Thymus (tissue), 11 donors: ENCODE results near the gene LFNG. TPM values are rescaled to one million over a fixed set of nuclear protein-coding genes. Genes with fewer than 3 reads are reported as not detected.
A peak's percentile ranks its signal among the peaks of the same experiment; 100 is the strongest.

Experiments
- DNase-seq, 9 donors: peaks; one replicate each; pipeline ENCODE4 v3.0.0-alpha.2; 2013; ENCODE audit warnings: low spot score in 9 of 9, low read depth in 6 of 9, missing footprints in 1 of 9
- H3K27ac ChIP-seq, 2 donors: one replicate each; pipeline ENCODE4 v1.5.1; 2013; ENCODE audit warnings: control low read depth in 1 of 2, low read depth in 1 of 2, low read length in 1 of 2, mild to moderate bottlenecking in 1 of 2, moderate library complexity in 1 of 2
- H3K27me3 ChIP-seq, 2 donors: one replicate each; pipeline ENCODE4 v1.5.1; 2013; ENCODE audit warnings: low read length in 1 of 2; ENCODE audit not compliant: control insufficient read depth in 2 of 2, insufficient read depth in 1 of 2
- H3K36me3 ChIP-seq, 2 donors: one replicate each; pipeline ENCODE4 v1.5.1; 2013; ENCODE audit warnings: low read length in 1 of 2, mild to moderate bottlenecking in 1 of 2, moderate library complexity in 1 of 2; ENCODE audit not compliant: control insufficient read depth in 2 of 2, insufficient read depth in 2 of 2
- H3K4me1 ChIP-seq, 2 donors: one replicate each; pipeline ENCODE4 v1.5.1; 2013; ENCODE audit warnings: low read length in 2 of 2; ENCODE audit not compliant: control insufficient read depth in 2 of 2, insufficient read depth in 2 of 2
- H3K4me3 ChIP-seq, 2 donors: one replicate each; pipeline ENCODE4 v1.5.1; 2013; ENCODE audit warnings: low read length in 2 of 2, control low read depth in 1 of 2, mild to moderate bottlenecking in 1 of 2
- H3K9me3 ChIP-seq, 2 donors: one replicate each; pipeline ENCODE4 v1.5.1; 2013; ENCODE audit warnings: low read length in 1 of 2, mild to moderate bottlenecking in 1 of 2; ENCODE audit not compliant: control insufficient read depth in 2 of 2, insufficient read depth in 1 of 2
- WGBS: extraction: QIAGEN DNeasy Blood & Tissue Kit; methylation state at CpG from one replicate; pipeline ENCODE4 v1.1.7; 2013; 5-methylcytosine and 5-hydroxymethylcytosine counted together
- polyA plus RNA-seq: library from polyadenylated mRNA; stranded (reverse); fragments of 200-250 nt; gene quantifications from one replicate; pipeline ENCODE4 v1.2.3, GENCODE V29; 2013
- total RNA-seq: library from RNA; stranded (reverse); fragments of 120-200 nt; gene quantifications from one replicate; pipeline ENCODE4 v1.2.4, GENCODE V29; 2013
- donor health status: healthy.

Gene LFNG
- total and polyA plus RNA-seq, 2 donors = 10.1 to 13.6 TPM

DNA sequence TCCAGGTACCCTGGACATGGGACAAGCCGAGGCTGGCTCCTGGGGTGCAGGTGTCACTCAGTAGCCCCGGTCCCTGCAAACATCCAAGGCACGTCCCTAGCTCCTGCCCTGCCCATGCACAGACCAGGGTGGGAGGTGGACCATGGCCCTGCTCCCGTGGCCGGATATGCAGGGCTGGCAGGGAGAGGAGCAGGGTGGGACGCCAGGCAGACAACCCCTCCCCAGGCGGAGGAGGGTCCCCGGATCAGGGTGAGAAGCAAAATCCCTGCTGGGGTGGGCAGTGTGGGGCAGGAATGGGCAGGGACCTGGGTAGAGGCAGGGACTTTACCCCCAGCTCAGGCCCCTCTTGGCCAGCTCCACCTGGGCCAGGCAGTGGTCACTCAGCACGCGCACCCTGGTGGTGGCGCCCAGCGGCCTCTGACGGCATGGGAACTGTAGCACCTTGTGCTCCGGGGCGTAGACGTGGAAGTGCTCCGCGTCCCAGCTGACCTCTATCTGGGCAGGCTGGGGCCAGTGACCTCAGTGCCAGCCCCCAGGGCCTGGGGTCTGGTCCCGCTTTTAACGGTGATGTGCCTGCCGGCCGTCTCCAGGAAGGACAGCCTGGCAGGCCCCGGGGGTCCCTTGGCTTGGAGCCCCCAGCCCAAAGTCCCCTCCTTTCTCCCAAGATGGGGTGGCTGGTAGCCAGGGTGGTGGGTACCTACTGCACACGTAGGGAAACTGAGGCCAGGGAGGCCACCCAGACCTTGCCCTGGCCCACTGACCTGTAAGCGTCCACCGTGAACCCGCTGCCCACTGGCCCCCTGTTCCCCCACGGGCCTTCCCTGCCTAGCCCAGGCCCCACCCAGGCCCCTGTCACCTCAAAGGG is 44.5 kb upstream of the LFNG start:
- Histone ChIP-seq H3K27me3 (peaks cover 0 to 37% of the 10 kb centered on the region in 2 donors), H3K4me1 (peaks cover 0 to 22% of the 10 kb centered on the region in 2 donors), H3K27ac (no peak overlapping the region), H3K36me3 (no peaks in the 10 kb centered on the region), H3K4me3 (no peak overlapping the region), H3K9me3 (no peaks in the 10 kb centered on the region)
- no peak for DNase-seq
- WGBS = 97% methylated on average over 28 of the region's 28 CpGs

DNA sequence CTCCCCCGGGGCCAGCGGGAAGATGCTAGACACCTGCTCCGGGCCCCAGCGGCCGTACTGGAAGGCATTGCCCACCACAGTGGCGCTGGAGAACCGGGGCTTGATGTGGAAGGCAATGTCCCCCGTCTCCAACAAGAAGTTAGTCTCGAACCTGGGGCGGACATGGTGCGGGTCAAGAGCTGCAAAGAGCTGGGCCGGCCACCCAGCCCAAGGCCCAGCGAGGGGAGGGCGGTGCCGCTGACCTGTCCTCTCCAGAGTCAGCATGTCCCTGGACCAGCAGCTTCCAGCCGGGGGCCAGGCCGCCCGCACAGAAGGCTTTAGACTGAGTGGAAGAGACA is 43.9 kb upstream of the LFNG start:
- Histone ChIP-seq H3K36me3 (no peaks in the 10 kb centered on the region), H3K27ac (no peak overlapping the region), H3K4me3 (no peak overlapping the region), H3K27me3 (peaks cover 0 to 32% of the 10 kb centered on the region in 2 donors), H3K9me3 (no peaks in the 10 kb centered on the region), H3K4me1 (peaks cover 0 to 22% of the 10 kb centered on the region in 2 donors)
- WGBS = 96% methylated on average over 18 of the region's 18 CpGs
- DNase-seq = no peak

DNA sequence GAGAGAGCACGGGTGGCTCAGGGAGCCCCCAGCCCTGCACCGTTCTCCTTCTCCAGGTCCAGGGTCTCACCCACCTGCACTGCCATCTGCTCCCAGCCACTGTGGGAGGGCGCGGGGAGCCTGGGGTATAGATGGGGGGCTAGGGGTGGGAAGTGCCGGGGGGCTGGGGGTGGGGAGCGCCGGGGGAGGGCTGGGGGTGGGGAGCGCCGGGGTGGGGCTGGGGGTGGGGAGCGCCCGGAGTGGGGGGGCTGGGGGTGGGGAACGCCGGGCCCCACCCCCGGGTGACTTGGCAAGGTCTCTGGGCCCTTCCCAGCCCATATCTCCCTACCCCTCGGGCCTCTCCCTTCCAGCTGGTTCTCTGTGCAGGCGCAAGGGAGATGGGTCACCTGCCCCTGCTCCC is 43.3 kb upstream of the LFNG start, which contains the start of gene GRIFIN:
GRIFIN (minus strand) TSS at position 101 of the 400 bp plus-strand sequence; CDS start at position 86, 15 bp downstream.
- no peak for DNase-seq
- WGBS = 84% methylated on average over 16 of the region's 16 CpGs
- H3K9me3 ChIP-seq = no peaks in the 10 kb centered on the region
- peaks cover 0 to 17% of the 10 kb centered on the region in 2 donors for H3K4me1 ChIP-seq
- peaks cover 0 to 27% of the 10 kb centered on the region in 2 donors for H3K27me3 ChIP-seq
- no peaks in the 10 kb centered on the region for H3K36me3 ChIP-seq
- H3K4me3 ChIP-seq = no peak within 1 kb of the TSS
- no peak within 1 kb of the TSS for H3K27ac ChIP-seq

DNA sequence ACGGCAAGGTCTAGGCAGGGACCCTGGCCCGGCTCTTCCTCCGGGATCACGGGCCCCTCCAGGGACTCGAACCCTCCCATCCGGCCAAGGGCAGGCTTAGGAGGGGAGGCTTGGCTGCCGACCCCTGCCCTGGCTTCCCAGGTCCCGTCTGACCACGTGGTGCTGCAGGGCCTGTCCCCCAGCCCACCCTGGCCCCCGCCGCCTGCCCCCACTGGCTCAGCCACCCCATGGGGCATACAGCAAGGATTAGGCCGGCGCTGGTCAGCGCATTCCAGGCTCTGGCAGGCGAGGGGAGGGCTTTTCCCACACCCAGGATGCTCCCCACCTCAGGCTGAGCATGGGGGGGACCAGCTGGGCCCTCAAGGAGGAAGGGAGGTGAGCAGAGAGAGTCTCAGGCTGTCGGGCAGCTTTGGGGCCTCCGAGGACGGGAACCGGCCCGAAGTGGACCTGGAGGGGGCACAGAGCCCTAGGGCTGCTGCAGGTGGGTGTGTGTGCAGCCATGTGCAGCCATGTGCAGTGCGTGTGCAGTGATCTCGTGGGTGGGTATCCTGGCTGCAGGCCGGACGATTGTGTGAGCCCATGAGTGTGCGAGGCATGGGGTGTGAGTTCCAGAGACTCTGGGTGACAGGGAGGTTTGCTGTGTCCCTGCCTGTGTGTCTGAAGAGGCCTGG is 42.7 kb upstream of the LFNG start:
- no peaks in the 10 kb centered on the region for H3K9me3 ChIP-seq
- peaks cover 0 to 12% of the 10 kb centered on the region in 2 donors for H3K4me1 ChIP-seq
- WGBS = 93% methylated on average over 25 of the region's 25 CpGs
- H3K27me3 ChIP-seq = peaks cover 0 to 23% of the 10 kb centered on the region in 2 donors
- DNase-seq = no peak
- no peak overlapping the region for H3K4me3 ChIP-seq
- no peak overlapping the region for H3K27ac ChIP-seq
- H3K36me3 ChIP-seq = no peaks in the 10 kb centered on the region

DNA sequence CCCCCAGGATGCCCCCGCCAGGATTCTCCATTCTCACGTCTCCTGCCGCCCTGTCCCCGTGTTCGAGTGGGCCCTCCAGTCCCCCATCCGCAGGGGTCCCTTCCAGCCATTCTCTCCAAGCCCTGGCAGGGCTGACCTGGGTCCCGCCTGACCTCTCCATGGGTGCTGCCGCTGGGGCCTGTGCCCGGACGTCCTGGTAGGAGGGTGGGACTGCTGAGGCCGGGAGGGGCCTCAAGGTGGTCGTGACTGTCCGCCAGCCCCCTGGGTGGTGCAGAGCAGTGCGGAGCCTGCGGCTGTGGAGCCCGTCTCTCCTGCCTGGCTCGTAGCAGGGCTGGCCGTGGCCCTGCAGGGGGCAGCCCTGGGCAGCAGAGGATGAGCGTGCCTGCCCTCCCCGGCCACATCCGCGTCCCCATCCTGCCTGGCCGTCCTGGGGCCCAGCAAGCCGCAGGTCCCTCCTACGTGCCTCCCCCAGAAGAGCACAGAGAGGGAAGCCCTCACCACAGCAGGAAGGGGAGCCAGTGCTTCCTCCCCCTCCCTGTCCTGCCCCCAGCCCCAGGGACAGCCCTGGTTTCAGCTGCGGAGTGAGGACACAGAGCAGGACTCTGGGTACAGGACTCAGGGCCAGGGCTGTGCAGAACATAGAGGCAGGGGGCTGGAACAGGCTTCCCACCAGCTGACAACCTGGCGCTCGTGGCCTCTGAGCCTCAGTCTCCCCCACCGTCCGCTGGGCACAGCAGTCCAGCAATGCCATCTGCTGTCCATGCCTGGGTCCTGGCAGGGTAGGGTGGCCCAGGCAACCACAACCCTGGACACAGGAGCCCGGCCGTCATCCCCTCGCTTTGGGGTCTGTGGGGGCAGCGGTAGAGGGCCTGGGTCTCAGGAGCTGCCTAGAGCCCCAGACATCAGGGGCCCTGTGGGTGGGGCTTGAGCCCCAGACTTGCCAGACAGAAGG is 41.9 kb upstream of the LFNG start:
- H3K4me3 ChIP-seq = no peak overlapping the region
- H3K27ac ChIP-seq = no peak overlapping the region
- H3K27me3 ChIP-seq = peaks cover 0 to 23% of the 10 kb centered on the region in 2 donors

DNA sequence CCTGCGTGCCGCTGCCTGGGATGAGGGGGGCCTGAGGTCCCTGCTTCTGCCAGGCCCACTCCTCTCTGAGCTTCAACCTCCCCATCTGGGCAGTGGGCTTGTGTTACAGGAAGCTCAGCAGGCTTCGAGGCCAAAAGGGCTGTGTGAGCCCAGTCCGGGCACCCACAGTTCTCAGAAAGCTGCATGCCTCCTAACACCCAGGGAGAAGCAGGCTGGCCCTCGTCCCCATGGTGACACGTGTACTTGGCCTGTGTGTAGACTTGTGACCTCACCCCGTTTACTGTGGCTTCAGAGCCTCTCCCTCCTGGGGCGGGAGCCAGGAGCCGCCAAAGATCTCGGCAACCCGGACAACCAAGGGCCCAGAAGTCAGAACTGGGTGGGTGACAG is 41.2 kb upstream of the LFNG start:
- Histone ChIP-seq H3K4me3 (no peak overlapping the region), H3K9me3 (peaks cover 3 to 13% of the 10 kb centered on the region in 2 donors), H3K27me3 (peaks cover 0 to 23% of the 10 kb centered on the region in 2 donors), H3K36me3 (no peaks in the 10 kb centered on the region), H3K27ac (no peak overlapping the region), H3K4me1 (peaks cover 0 to 12% of the 10 kb centered on the region in 2 donors)
- no peak for DNase-seq
- 88% methylated on average over 11 of the region's 11 CpGs for WGBS

More for the DNA sequence above, 41.9 kb upstream of the LFNG start:
- DNase-seq = peak in 2 of 9 donors; percentile 33 to 37
- 32% methylated on average over 34 of the region's 34 CpGs for WGBS
- H3K4me1 ChIP-seq = peaks cover 0 to 12% of the 10 kb centered on the region in 2 donors
- H3K36me3 ChIP-seq = no peaks in the 10 kb centered on the region
- H3K9me3 ChIP-seq = peaks cover 0 to 6% of the 10 kb centered on the region in 2 donors

DNA sequence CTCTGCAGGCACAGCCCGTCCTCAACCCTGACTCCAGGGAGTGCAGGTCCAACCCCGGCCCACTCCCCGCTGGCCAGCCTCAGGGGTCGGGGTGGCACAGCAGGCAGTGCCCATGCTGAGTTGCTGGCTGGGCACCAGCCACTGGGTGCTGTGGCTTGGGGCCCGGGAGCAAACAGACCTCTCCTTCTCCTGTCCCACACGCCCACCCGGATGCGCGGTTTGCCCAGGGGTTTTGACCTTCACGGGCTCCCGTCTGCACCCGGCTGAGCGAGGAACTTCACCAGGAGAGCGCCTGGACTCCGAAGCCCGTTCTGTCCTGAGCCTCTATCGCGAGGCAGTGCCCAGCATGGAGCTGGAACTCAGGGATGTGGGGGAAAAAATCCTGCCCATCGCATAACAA is 40.8 kb upstream of the LFNG start:
- WGBS = 91% methylated on average over 19 of the region's 19 CpGs
- Histone ChIP-seq H3K36me3 (no peaks in the 10 kb centered on the region), H3K27me3 (peaks cover 0 to 23% of the 10 kb centered on the region in 2 donors), H3K27ac (no peak overlapping the region), H3K9me3 (peaks cover 3 to 15% of the 10 kb centered on the region in 2 donors), H3K4me1 (peaks cover 0 to 12% of the 10 kb centered on the region in 2 donors), H3K4me3 (no peak overlapping the region)
- no peak for DNase-seq

DNA sequence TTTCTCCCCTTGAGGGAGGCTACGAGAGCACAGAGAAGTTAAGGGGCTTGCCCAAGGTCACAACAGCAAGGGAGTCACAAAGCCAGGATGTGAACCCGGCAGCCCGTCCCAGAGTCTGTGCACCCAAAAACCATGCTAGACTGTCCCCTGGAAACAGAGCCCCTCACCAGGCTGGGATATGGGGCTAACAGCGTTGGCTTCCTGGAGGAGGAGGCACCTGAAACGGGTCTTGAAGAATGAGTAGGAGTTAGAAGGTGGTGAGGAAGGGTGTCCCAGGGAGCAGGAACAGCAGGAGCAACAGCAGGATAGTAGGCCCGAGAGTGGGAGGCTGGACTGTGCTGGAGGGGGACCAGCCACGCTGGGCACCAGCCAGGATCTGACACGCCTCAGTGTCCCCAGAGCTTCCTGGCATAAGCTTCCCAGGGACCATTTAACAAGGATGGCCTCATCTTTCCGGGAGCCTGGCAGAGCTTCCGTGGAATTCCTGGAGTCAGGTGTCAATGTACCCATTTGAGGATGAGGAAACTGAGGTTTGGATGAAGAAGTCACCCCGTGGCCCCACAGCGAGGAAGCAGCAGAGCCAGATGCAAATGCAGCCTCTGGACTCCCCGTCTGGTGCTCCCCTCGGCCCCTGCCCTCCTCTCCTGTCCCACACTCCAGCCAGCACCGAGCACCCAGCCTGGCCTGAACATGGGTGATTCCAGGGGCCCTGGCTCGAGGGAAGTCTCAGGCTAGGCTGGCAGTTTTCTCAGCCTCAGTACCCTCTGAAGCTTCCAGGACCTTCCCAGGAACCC is 40.1 kb upstream of the LFNG start:
- no peaks in the 10 kb centered on the region for H3K36me3 ChIP-seq

More for the DNA sequence above, 40.1 kb upstream of the LFNG start:
- peaks cover 0 to 23% of the 10 kb centered on the region in 2 donors for H3K27me3 ChIP-seq
- H3K4me1 ChIP-seq = peaks cover 0 to 12% of the 10 kb centered on the region in 2 donors
- peaks cover 3 to 15% of the 10 kb centered on the region in 2 donors for H3K9me3 ChIP-seq
- H3K27ac ChIP-seq = no peak overlapping the region
- DNase-seq = no peak
- 92% methylated on average over 16 of the region's 16 CpGs for WGBS
- H3K4me3 ChIP-seq = no peak overlapping the region
